Left hindlimb (tissue), 1 donor: ENCODE results near the gene CCDC69.
A peak's percentile ranks its signal among the peaks of the same experiment; 100 is the strongest.

Experiments
- DNase-seq: peaks from one replicate; pipeline ENCODE4 v3.0.0-alpha.2; 2018

Gene CCDC69

DNA sequence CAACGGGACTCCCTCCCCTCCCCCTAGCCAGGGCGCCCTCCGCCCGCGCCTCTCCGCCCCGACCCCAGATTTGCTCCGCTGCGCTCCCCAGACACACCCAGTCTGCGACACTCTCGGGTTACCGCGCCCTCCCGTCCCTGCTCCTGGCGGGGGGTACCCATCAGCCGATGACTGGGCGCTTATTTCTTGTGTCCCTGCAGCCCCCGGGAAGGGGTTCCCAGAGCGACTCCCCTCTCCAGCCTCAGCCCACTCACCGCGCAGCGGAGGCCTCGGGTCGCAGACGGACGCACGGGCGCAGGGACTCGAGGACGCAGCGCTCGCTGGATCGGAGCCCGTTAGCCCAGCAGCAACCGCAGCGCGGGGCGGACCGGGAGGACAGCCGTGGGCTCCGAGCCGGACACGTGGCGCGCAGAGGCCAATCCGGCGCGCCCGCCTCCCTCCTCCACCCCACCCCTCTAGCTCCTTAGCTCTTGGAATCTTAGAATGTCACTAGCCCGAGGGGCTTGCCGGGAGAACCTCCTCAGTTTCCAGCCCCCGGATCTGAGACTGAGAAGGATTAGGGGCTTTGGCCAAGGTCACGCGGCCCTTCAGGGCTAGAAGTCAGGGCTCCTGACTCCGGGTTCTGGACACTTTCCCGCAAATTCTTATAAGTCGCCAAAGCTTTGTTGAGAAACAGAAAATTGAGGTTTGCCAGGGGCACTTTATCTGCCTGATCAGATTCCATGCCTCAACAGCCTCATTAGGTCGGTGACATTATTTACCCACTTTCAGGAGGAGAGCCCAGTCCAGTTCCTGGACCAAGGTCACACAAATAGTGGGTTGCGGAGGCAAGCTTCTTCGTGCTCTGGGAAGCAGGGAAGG, 66.2 kb downstream of the CCDC69 start, which contains the start of gene ANXA6:
Gene ANXA6, minus strand, starts transcription at position 354 of the 861 bp plus-strand sequence. CDS start 9,878 bp downstream, outside the sequence.
- DNase-seq: peak; percentile 90

DNA sequence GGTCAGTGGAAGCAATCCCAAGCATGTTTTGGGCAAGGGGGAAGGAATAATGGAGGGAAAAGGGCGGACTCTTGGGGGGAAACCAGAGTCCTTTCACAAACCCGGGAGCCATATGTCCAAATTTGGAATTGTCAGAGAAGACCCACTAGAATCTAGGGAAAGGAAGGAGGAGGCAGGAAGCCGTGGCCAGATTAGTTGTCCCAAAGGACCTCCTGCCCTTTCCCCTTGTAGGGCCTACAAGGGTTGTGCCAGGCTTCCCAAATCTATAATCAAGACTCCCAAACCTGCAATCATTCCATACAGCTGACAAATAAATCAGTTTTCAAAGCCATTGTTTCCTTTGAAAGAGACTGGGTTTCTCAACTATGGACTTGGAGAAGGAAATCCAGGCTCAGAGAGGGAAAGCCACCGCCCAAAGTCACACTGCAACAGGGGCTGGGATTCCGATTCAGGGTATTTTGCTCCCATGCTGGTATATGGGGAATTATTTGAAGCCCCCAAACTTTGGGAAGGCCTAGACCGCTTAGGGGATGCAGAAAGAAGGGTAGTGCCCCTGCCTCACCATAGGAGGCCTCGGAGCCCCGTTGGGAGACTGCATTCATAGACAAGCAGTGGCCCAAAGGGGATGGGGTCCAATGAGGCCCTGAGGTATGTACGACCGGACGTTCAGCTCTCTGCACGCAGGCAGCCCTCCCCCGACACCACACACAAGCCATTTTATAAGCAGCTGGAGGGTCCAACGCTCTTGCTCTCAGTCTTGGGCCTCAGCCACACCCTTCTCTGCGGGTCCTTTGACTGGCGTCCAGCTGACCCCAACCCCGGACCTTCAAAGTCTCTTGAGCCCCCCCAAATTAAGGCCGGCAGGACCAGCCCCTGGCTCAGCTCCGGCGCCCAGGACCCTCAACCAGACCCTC, 67.1 kb downstream of the CCDC69 start:
- peak; percentile 52 for DNase-seq

DNA sequence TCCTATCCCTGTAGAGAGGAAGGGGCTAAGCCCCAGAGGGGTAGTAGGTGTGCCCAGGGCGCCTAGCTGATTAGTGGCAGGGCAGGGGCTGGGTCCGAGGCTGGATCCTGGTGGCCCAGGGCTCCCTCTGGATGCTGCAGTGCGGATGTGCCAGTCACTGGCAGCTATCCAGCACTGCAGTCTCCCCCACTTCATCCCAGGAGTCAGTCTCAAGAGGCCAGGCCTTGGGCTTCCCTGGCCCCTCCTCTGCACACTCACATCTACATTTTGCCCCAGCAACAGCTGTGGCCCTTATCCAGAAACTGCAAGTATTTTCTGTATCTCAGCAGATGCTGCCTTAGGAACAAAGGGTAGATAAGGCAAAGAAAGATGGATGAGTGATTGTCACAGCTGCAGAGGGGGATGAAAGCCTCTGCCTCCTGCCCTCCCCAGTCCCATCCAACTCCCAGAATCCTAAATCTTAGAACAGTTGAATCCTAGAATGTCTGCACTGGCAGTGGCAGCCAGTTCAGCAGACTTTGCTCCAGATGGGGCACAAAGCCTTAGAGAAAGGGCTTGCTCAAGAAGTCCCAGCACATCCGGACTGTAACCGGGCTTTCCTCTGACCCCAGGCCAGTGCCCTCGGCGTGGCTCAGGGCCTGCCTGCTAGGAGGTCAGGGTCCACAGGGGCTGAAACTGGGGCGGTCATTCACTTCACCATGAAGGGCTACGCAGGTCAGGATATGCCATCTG, 68.0 kb downstream of the CCDC69 start:
- peak; percentile 62 for DNase-seq

DNA sequence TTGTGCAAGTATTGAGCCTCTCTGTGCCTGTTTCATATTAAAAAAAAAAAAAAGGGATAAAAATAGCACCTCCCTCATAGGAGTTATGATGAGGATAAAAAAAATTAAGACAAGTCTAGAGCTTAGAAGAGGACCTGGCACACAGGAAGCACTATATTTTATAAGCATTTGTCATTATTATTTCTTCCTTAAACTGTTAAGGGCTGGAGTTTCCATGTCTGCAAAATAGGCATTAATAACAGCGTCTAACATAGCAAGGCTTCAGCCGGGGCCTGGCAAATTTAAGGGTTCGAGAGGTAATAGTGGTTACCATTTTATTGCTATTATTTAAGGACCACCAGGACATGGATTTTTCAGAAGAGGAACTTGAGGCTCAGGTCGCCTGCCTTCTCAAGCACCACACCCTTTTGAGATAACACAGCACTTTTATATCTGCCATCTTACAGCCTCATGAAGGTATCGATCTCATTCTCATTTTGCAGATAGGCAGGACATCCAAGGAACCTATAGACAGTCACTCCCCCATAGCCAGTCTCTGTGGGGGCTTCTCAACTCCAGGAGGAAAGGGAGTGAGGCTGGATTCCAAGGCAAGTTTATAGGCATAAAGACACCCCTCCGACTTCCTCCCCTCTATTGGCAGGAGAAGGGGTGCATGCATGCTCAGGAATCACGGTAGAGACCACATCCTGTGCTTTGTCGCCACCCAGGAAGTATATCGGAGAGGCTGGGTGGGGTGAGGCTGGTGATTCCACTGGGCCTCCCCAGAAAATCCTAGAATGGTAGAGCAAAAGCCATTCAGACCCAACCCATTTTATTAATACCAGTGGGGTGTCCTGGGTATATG, 68.7 kb downstream of the CCDC69 start:
- DNase-seq: no peak

DNA sequence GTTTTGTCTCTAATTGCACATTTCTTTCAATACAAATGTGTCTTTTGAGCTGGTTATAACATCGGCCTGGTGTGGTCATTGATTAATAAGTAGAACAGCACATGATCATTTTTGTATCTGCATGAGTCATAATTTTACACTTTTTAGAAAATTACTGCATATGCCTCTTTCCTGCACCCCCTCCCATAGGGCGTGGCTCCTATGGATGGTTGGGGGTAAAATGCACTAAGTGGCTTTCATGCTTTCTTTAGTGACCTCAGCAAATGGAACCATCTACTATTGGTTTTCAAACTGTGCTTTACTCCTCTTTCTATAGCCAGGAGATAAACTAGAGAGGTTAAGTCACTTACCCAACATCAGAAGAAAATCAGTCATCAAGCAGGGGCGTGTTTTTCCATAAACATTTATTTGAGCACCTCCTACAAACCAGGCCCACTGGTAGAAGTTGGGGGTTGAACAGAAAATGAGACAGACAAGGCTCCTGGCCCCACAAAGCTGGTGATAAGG, 70.1 kb downstream of the CCDC69 start:
- no peak for DNase-seq

DNA sequence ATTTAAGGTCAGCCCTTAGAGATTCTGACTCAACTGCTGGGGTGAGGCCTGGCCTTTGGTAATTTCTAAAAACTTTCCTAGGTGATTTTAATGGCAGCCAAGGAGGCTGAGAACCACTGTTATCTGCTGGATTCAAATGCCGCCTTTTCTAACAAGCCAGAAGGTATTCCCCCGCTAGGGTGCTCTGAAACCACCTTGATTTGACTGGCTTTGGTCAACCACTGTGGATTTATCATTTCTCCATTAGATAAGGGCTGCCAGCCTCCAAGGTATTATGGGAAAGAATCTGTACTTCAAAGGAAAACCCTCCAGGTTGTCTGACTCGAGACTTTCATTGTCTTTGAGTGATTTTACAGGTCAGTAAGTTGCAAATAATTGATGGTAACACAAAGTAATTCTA, 70.6 kb downstream of the CCDC69 start:
- no peak for DNase-seq

DNA sequence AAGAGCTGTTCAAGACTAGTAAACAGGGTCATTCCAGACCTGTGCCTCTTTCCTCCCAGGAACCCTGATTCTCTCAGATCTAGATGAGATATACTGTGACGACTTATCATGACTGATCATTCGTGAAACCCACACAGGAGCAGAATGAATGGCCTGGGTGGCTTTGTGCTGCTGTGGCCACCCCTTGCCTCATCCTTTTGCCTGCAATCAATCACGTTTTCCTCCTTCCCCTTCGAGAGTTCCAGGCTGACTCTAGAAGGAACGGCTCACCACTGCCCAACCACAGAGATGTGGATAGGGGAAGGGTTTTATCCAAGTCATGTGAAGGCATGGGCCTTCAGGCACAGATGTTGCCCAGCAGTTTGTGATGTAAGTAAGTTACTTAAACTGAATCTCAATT, 72.1 kb downstream of the CCDC69 start:
- no peak for DNase-seq

DNA sequence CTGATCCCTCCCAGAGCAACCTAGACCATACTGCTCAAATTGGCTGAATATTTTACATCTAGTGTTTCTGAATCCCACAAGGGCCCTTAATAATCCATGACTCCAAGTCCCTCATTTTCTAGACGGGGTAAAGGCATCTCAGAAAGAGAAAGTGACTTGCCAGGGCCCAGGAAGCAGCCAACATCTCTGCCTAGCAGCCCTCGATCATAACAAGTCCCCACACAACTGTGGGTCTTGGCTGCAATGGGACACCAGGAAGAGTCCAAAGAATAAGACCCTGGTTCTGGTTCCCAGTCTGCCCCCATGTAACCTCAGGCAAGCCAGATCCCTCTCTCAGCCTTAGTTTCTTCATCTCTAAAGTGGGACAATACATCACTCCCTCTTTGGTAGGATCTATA, 72.6 kb downstream of the CCDC69 start:
- DNase-seq: no peak

DNA sequence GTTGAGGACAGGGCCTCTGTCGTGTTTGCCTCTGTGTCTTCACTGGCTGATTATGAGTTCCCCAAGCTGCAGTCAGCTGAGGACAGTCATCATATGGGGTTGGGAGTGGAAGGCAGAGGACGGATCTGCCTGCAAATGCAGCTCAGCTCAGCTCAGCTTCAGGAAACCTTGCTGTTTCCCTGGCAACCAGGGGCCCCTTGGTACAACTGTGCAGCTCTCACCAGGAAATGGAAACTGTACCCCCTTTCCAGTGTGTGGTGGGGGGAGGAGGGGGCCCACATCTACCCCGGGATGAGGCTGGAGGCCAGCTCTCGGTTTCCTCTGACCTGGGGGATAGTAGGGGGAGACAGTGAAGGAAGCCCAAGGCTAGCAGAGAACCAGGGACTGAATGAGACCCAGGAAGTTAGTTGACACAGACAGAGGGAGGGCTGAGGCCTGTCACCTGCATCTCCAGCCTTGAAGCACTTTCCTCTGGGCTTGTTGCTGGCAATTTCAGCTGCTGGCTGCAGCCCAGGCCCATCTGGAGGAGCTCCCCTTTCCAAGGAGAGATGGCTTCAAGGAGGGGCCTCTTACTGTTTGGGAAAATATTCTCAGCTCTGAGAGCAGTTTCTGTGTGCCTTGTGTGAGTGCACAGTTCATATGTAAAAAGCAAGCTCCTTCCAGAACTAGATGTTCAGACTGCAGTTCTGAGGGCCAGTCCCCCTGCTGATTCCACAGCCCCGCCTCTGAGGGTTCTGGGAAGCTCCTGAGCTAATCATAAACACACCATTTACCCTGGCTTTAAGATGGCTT, 73.2 kb downstream of the CCDC69 start:
- peak; percentile 89 for DNase-seq

DNA sequence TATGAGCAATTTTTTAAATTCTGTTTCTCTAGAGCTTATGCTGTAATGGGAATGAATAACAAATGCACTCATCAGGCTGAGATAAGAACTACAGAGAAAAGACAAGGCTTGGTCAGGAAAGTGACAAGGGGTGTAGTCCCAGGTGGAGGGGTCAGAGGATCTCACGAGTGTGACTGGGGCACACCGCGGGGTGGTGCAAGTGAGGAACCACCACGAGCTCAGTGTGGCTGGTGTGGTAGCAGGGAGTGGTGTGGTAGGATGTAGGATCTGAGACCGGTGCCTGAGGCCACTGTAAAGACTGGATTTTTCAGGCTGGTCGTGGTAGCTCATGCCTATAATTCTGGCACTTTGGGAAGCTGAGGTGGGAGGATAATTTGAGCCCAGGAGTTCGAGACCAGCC, 75.3 kb downstream of the CCDC69 start:
- DNase-seq: no peak

DNA sequence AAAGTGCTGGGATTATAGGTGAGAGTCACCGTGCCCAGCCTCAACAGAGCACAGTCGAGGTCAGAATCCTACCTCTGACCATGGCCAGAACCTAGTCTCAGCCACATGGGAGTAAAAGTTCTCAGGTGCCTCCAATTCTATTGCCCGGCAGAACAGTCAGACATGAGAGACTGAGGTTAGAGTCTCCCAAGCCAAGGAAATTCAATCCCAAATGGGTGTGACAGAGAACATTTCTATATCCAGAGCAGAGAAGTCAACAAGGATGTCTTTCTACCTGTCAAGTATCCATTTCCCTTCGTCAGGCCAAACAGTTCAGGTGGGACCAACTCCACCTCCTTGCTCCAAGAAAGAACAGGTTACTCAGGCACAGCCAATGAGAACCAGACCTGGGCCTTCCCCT, 76.9 kb downstream of the CCDC69 start:
- DNase-seq: no peak

DNA sequence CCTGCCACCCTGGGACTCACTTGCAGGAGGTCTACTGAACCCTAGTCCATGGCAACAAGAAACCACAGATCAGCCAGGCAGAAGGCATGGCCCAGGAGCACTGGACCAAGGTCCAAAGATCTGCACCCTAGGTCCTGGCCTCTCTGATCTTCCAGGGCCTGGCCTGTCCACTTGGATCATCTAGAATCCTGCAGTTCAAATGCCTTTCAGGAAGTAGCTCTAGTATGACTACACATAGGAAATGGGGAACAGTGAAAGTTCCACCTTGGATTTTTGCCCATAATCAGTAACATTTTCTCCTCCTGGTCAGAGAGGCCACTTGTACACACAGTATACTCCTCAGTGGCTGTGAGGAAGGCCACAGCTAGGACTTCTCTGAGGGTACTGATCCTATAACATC, 77.8 kb downstream of the CCDC69 start:
- no peak for DNase-seq

DNA sequence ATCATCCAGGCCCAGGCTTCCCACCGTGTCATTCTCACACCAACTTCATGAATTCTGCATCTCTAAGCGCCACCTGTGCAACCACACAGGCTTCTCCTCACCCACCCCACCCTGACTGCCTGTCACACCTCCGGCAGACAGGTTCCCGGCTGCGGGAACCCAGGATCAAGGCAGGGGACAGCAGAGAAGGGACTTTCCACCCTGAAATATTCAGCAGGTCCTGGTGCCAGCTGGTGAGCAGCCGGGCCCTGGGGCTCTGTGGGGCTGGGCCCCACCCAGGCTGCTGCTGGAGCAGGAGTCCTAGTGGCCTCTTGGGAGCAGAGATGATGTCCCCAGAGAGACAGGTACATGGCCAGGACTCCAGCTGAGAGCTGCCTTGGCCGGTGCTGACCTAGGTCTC, 79.0 kb downstream of the CCDC69 start:
- DNase-seq: no peak

DNA sequence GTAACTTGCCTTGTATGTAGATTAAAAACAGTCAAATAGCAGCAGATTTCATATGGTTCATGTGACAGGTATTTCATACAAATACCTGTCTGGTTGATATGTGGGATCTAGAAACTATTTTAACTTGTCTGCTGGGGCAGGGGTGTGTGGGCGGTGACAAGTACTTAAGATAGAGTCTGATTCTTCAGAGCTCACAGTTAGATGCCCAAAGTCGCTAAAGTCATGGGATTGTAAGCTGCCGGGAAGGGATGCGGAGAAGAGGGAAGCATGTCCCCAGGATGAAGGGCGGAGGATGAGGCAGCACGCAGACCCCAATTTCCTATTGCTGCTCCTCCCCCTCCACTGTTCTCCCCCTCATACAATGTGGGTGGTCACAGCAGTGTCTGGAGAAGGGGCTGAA, 79.6 kb downstream of the CCDC69 start:
- no peak for DNase-seq

DNA sequence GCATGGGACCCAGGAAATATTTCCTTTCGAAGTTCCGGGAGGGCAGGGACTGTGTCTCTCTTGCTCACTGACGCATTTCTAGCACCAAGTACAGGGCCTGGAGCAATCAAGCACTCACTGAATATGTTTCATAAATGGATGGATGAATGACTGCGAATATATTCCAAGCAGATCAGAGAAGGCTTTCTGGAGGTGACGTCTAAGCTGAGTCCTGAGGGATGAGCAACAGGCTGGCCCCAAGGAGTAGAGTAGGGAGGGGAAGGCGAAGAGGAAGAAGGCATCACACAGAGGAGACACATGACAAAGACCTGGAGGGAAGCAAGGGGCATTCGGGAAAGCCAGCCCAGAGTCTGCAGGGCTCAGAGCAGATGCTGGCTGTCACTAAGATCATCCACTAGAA, 80.2 kb downstream of the CCDC69 start:
- DNase-seq: no peak

DNA sequence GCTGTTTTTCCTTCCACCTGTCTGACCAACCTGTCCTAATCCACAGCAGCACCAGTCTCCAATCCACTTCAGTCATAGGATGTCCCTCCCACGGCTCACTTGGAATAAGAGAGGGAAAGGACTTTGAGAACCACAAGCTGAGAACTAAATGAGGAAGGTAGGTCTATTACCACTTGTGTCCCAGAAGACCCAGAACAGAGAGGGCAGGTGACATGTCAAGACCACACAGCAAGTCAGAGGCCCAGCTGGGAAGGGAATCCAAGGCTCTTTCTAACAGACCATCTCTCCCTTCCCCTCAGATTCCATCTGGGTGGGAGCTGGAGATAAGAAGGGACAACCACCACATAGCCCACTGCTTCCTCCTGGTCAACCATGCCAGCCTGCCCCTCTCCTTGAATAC, 81.0 kb downstream of the CCDC69 start:
- DNase-seq: no peak

DNA sequence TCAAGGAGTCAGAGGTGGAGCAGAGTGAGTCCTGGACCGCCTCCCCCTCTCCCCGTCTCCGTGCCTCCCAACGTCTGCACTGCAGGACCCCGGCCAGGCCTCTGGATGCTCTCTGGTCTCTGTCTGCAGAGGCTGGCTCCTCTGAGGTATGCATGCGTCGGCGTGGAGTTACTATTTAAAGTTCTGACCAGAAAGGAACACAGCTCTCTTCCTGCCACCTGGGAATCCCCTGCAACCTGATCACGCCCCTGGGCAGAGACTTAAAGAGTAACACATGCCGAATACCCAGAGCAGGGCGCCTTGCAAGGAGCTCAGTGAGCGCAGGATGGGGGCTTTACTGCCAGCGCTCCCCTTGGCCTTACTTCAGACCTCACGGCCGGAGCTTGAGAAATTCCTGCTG, 82.4 kb downstream of the CCDC69 start:
- peak; percentile 80 for DNase-seq

DNA sequence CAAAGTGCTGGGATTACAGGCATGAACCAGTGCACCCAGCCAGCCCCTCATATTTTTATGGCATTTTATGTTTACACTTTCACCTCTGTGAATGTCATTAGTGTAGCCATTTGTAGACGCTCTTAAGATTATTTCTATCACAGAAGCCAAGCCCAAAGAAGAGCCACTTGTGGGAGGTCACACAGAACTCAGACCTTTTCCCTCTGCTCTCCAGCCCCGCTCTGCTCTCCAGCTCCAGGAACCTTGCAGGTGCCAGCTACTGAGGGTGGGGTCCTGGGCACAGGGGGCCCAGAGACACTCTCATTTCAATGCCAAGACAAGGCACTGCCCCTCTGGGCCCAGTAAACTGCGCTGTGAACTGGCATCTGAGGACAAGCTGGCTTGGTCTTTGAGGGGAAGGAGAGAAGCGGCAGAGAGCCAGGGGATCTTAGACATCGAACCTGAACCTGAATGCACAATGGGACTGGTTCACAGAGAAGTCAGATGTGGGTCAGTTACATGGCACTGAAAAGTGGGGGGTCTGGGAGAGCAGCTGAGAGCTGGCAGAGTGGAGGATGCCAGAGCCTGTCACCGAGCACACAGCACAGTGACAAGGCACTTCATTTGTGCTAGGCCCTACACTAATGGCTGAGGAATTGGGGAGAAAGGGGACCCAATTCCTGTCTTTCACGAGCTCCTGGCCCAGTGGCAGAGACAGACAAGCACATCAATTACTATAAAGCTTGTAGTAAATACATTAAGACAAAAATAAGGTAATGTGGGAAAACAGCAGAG, 83.0 kb downstream of the CCDC69 start:
- DNase-seq: no peak

DNA sequence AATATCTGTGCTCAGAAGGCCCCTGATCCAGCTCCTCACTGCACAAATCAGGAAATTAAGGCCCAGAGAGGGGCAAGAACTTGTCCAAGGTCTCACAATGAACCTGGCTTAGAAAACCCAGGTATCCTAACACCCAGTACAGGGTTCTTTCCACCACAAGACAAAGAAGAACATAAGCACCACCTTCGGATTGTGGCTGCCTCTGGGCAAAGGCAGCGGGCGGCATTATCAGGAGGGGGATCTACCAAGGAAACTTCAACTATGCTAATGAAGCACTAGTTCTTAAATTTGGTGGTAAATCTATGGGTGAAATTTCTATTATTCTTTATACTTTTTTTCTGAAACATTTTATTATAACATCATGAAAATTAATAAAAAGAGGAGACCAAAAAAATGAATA, 84.2 kb downstream of the CCDC69 start:
- no peak for DNase-seq

DNA sequence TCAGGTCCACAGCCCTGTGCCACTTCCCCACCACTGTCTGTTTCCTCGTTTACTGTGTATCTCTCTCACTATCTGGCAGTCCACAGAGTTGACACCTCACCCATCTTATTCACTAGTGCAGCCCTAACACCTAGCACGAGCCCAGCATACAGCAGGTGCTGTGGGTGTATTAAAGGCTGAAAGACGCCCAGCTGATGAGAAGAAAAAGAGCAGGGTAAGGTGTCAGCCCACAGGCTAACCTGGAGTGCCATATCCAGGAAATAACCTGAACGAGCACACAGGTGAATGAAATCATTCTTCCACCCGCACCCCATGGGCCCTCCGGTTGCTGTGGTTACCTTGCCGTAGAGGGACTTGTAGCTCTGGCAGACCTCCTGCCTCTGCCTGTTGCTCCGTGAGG, 84.9 kb downstream of the CCDC69 start:
- DNase-seq: no peak
